GM18870 (cell line): ENCODE measurements around the gene KCNN1.
"Not testable (repeated sequence)": the region's sequence is repeated elsewhere in the genome, so short reads cannot be mapped to it uniquely, and the experiment has no call there.

Experiments used
- ATAC-seq: cut with Tn5 transposase; IDR thresholded peaks from one replicate; pipeline ENCODE4 v1.9.1; 2021; ENCODE audit warnings: moderate library complexity; ENCODE audit not compliant: unreplicated experiment

The KCNN1 gene

DNA sequence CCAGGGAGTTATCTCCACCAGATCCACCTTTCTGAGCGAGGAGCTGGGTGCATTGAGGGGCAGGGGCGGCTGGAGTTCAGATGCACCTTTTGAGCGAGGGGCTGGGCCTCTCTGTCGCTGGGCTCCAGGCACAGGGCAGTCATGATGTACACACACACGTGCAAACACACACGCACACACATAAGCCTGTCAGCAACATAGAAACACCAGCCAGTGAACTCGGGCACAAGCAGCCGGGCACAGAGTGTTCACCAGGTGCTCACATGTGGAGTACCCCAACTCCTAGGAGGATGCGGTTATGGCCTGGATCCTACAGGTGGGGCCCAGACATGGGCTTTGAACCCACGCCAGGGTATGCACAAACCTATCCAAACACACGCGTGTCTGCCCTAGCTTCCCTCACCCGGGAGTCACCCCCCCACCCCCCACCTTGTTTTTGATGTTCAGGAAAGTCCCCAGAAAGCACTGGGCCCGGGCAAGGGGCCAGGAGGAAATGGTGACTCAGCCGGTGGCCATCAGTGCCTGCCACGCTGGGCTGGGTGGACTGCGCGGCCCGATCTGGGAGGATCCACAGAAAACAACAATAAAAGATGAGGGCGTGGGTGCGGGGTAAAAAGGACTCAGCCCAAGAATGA, 54.3 kb downstream of the KCNN1 start:
- ATAC-seq, result no peak

DNA sequence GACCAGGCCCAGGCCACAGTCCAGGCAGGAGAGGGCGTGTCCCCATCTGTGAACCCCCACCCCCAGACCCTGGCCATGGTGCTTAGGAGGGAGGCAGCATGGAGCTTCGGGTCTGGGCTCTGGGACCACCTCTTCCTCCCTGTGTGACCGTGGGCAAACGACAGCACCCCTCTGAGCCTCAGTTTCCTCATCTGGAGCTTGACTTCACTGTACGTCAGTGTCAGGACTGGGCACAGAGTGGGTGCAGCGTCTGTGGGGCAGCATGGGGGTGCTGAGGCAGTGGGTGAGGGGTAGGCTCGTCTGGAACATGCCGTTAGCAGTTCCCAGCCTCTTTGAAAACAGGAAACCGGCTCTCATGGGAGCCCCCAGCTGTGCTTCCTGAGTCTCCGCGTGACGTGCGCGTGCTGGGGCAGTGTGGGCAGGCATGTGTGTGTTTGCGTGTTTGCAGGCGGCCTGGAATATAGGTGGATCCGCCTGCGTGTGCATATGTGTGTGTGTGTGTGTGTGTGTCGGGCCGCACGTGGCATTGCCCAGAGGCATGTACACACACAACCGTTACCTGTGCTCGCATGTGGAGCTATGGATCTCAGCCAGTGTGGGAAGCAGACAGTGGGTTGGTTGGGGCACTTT, 56.8 kb downstream of the KCNN1 start:
- no peak for ATAC-seq

DNA sequence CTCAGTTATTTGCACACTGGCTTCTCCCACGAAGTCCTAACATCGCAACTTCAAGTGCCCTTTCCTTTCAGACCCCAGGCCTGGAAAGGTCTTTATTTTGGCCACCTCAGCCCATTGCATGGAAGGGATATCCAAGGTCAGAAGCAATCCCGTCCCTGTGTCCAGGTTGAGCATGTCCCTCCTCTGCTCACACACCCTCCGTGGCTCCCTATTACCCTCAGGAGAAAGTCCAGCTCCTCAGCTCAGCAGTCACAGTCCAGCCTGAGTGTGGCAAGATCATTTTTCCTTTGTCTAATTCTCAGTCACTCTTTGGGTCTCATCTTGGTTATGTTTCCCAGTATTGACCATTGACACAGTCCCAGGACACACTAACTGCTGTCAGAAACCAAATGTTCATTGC, 60.2 kb downstream of the KCNN1 start:
- ATAC-seq, result no peak

DNA sequence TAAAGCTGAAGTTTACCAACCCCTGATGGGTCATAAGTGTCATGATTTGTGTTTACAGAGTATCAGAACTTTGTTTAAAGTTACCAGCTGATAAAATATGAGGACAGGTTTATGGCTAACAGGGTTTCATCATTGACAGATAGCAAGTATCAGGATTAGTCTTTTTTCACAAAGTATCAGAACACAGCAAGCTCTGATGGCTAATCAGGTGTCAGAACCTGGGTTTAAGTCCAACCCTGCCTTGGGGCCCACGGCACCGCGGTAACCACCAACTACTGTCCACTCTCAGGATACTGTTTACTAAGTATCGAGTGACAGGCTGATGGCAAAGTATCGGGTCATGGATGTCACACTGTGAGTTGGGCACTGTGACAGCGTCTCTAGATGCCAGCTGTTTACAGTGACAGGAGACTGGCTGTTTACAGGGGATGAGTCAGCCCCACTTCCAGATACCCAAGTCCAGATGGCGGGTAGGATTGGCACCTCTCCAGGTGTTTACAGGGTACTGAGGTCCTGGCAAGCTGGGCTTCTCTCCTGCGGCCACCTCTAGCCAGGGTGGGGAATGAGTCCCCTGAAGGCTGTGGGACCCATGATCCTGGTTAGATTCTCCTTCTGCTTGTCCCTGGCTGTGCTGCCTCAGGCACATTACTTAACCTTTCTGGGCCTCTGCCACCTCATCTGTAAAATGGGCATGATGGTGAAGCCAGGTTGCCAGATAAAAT, 62.9 kb downstream of the KCNN1 start:
- ATAC-seq, result no peak

DNA sequence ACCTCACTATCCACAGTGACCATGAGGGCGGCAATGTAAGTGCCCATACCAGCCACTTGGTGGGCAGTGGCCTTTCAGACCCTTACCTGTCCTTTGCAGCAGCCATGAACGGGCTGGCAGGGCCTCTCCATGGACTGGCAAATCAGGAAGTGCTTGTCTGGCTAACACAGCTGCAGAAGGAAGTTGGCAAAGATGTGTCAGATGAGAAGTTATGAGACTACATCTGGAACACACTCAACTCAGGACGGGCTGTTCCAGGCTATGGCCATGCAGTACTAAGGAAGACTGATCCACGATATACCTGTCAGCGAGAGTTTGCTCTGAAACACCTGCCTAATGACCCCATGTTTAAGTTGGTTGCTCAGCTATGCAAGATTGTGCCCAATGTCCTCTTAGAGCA, 64.5 kb downstream of the KCNN1 start:
- not testable (repeated sequence) for ATAC-seq

DNA sequence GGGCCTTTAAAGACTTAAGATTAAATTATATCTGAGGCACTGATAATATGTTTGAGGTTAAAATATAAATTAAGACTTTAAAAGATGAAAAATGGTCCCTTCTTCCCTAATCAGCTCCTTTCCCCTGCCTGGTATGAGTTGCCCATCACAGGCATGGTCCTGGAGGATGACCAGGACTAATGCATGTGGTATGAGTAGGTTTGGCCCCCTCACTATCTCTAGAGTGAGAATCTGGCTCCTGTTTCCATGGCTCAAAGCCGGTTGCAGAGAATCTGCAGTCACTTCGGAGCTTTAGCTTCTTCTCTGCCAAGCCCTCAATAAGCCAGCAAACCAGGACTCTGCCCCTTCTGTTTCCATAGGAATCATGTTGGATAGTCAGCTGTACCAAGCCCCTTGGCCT, 65.2 kb downstream of the KCNN1 start:
- not testable (repeated sequence) for ATAC-seq

DNA sequence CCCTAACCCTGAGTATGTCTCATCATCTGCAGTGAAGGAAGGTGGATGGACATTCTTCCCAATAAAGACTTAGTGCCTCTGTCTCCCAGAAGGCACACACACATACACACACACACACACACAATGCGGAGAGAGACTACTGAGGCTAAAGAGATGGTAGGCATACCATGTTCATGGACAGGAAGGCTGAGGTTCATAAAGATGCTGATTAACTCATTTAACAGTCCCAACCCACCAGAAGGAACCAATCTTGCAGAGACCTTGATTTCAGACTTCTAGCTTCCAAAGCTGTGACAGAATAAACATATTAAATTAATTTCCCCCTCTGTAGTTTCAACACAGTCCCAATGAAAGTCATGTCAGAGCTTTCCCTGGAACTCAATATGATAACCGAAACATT, 74.1 kb downstream of the KCNN1 start:
- no peak for ATAC-seq

DNA sequence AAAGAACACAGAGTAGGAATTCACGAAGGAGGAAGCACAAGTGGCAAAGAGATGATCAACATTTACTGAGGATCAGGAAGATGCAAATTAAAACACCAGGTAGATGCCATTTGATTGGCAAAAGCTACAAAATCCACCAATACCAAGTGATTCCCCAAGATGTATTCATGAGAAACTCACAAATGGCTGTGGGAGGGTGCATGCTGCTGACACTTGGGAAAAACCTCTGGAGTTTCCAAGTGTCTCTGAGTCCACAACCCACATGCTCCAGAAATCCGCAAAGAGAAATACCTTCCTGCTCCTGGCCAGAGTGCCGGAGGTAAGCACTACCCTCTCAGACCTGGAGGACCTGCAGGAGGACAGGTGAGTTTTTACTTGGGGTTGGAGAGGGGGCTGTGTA, 76.8 kb downstream of the KCNN1 start:
- ATAC-seq, result no peak

DNA sequence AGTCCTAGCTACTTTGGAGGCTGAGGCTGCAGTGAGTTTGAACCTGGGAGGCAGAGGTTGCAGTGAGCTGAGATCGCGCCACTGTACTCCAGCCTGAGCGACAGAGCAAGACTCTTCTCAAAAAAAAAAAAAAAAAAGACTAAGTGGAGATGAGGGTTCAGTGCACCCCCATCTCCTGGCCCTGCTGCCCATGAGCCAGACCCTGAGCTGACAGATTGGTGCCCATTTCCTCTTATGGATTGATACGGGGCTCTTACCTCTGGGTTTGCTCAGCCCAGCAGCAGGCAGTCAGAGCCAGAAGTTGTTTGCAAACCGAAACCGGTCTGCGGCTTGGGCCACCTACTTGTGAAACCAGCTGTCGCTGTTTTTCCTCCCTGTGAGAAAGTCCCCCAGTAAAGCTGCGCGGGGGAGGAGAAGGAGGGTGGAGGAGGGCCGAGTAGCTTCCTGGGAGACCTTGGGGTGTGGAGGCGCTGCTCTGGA, 78.0 kb downstream of the KCNN1 start:
- peak; percentile 80 for ATAC-seq

DNA sequence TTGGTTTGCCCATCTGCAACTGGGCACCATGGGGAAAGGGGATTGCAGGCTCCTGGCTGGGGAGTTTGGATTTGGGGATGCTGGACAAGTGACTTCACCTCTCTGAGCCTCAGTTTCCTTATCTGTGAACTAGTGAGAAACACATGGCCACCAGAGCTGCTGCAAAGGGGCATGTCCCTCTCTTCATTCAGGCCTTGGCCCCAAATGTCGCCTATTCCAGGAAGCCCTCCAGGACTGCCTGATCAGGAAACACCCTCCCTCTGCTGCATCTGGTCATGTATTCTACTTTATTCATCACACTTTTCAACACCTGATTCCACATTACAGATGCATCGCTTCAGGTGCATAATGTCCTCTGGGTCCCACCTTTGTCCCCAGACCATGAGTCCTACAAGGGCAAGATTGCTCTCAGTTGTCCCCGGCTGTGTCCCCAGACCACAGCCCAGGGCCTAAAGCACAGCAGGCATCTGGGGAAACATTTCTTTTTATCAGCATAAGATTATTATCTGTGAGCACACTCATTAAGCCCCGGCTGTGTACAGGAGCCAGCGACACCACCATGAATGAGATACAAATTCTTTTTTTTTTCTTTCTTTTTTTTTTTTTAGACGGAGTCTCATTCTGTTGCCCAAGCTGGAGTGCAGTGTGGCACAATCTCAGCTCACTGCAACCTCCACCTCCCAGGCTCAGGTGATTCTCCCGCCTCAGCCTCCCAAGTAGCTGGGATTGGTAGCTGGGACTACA, 78.6 kb downstream of the KCNN1 start:
- no peak for ATAC-seq

DNA sequence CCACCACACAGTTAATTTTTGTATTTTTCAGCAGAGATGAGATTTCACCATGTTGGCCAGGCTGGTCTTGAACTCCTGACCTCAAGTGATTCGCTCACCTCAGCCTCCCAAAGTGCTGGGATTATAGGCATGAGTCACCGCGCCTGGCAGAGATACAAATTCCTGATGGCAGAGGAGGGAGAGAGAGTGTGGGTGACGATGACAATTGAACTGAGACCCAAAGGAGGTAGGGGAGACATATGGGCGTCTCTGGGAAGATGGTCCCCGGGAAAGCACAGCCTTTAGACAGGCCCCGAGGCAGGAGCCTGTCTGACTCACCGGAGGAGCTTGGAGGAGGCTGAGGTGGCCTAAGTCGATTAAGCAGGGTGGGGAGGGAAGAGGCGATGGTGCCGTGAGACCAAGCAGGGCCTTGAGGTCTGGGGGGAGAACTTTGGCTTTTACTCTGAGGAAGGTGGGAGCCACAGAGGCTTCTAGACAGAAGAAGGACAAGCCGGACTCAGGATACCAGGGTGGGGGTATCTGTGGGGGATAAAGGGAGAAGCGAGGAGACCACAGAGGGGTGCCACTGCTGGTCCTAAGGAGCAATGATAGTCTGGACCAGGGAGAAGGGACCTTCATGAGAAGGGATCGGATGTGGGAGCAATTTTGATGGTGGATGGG, 79.3 kb downstream of the KCNN1 start:
- no peak for ATAC-seq

DNA sequence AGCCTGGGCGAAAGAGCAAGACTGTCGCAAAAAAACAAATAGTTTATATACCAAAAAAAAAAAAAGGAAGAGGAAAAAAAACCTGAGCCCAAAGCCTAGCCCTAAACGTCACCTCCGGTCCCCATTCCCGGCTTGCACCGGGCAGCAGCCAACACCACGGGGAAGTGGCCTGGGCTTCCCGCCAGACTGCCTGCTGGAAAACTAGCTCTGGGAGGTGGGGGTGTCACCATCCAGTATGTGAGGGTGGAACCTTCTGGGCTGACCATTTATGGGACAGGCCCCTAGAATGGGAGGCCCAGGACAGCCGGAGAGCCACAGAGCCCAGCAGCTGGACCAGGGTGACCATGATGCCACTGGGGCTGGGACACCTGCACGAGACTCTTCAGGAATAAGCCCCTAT, 82.5 kb downstream of the KCNN1 start:
- no peak for ATAC-seq
